HG03135 (cell line): ENCODE data around the gene ADGRG2.

Experiments
- ATAC-seq: cut with Tn5 transposase; IDR thresholded peaks from one replicate; pipeline ENCODE4 v1.9.1; 2021; ENCODE audit warnings: mild to moderate bottlenecking, moderate library complexity; ENCODE audit not compliant: unreplicated experiment

Gene ADGRG2

DNA sequence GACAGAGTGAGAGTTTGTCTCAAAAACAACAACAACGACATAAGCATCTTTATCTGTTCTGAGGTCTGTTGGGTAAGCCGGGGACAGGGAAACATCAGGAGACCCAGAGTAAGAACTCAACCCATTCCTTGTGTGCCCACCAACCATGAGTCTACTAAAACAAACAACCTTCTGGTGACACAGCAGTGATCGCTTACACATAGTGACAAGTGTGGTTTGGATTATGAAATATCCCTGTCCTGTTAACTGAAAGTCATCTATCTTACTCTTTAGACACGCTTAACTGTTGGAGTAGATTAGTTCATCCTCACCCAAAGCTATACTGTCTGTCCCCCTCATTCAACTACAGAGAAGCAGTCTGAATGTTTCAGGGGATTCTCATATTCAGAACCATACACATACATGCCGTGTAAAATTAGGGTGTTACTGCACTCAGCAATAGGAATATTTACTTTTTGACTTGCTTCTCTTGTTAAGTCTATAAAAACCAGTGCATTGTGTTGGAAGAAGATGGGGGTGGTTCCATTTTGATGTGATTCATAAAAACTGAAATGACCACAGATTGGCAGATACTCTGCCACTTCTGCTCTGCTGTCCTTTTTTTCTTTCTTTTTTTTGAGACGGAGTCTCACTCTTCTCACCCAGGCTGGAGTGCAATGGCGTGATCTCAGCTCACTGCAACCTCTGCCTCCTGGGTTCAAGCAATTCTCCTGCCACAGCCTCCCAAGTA, 165.8 kb downstream of the ADGRG2 start:
- no peak for ATAC-seq

DNA sequence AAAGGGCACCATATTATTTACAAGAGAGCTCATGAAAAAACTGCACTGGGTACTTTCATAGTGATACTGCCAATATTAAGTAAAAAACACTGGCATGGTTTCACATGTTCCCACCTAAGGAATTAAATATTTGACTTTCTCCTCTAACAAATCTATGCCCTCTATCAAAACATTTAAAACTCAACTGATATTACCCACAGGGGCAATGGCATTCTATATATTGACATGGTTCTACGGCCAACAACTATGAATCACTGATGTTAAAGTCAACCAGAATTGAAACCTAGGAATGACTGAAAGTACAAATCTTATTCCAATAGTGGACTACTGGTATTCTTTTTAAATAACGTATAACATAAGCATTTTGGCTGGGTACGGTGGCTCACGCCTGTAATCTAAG, 166.6 kb downstream of the ADGRG2 start:
- no peak for ATAC-seq

DNA sequence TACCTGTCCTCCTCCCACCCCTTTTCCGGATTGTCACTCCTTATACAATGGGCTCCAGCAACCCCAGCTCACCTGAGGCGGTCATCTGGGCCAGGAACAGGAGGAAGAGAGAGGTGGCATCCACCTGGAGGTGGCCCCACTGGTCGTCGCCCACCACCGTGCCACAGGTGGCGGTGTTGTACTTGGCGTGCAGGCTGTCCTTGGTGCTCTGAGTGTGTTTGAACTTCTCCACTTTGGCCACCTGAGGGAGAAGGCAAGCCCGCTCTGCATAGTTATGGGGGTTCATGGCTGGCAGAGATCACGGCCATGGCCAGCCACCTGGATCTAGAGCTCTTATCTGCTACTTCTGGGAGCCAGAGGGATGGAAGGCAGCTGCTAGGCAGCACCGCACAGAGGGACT, 171.2 kb downstream of the ADGRG2 start:
- ATAC-seq, result no peak

DNA sequence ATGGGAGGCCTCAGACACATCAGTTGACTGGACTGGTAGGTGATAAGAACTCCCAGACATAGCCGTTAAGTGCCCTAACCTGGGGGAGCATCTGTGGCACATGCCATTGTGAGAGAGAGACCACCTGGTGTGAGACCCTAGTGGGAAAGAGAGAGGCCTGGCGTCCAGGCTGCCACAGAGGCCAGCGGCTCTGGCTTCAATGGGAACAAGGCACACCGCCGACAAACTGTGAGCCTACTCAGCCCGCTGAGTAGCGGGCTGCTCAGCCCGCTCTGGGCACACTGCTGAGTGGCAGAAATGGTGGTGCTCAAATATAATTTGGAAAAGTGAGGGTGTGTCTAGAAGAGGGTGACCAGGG, 172.3 kb downstream of the ADGRG2 start:
- ATAC-seq, result no peak

DNA sequence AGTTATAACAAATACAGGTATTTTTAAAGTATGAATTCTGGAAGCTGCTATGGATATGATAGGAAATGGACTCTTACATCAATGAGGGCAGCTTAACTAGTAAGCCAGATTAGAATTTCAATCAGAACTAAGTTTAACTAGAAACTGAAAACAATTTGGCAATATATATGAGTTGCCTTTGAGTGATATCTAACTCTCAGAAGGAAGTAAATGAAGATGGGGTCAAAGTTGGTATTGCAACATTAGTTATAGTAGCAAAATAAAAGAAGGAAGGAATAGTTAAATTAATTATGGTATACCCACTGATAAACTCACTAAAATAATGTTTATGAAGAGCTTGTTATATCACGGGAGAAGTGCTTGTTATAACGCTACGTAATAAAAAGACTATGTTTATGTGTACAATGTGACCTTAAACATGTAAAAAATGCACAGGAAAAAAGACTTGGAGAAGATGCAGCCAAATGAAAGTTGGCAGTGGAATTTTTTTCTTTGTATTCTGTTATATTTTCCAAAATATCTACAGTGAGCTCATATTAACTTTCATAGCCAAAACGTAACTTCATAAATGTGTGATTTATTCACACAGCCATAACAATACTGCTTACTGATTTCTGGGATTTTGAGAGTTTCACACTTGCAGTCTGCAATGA, 172.9 kb downstream of the ADGRG2 start:
- no peak for ATAC-seq

DNA sequence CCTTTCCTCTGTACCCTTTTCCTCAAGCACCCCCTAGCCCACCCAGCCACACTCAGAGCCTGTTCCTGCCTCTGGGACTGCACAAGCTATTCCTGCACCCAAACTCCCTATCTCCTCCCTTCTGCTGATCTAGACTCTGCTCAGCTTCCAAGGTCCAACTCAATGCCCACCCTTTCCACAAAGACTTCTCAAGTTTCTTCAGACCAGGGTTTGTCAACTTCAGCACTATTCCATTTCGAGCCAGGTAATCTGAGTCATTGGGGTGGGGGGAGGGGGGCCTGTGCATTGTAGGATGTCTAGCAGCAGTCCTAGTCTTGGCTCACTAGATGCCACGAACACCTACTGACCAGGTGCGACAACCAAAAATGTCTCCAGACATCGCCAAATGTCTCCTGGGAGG, 175.7 kb downstream of the ADGRG2 start:
- no peak for ATAC-seq

DNA sequence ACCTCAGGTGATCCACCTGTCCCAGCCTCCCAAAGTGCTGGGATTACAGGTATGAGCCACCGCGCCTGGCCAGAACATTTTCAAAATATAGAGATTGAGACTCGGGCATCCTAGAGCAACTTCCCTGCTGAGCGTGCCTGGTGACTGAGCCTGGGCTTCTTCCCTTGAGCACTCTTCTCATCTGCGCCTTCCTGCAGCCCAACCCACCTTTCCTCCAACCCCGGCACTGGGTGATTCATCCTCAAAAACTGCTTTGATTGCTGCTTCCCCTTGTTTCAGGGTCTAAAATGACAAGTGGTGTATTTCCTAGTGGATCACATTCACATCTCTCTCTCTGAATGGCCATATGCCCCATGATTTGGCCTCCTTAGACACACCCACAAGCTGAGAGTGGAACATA, 176.1 kb downstream of the ADGRG2 start:
- no peak for ATAC-seq

DNA sequence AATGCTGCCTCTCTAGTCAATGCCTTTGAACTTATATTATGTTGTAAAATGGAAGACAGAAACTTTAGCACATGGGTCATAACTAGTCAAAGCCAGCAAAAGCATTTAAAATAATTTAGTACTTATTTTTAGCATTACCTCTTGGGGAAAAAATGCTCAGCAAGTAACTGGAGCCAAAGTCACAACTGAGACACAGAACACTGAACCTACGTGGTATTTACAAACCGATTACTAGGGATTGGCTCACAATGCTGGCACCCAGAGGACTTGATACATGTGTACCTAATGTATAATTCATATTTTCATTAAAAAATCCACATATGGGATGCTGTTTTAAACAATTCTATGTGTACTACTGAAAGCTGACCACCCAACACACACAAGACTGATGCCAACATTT, 176.8 kb downstream of the ADGRG2 start:
- ATAC-seq, result no peak

DNA sequence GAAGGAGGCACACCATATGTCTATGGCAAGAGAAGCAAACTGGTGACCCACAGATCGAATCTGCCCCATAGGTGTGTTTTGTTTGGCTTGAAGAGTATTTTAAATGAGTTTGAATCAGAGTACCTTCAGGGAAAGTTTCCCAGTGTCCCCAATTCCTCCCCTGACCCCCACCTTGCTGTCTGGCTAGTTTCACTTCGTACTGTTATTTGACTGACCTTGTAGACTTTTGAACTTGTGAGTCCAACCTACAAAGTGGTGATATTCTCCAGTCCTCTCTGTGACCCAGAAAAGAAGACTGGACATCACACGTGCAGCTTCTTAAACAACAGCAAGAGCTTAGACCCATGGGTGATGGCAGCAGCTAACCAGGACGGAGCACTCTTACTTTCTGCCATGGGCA, 177.8 kb downstream of the ADGRG2 start:
- ATAC-seq, result no peak

DNA sequence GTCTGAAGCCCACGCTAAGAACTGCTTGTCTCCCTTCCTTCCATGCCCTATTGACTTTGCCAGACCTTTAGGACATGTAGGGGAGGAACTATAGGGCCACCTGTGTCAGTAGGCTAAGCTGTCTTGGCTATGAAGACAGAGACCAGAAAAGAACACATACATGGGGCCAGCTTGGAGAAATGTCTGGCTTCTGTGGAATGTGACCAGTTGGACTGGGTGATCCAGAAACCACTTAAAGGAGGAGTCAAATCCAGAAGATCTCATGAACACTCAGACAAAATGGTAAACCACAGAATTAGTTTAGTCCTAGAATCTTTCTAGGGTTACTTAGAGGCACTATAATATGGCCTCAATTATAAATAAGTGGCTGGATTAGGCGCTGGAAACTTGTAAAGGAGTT, 180.4 kb downstream of the ADGRG2 start:
- no peak for ATAC-seq
